Measurements from ENCODE around the gene THSD4. TPM values are rescaled to one million over a fixed set of nuclear protein-coding genes. Genes with fewer than 3 reads are reported as not detected.

Gene THSD4
- total RNA-seq, 1 donor from 2014 or later: 66.8 TPM

GRCh38 chr15:71272932-71273331, 157.7 kb downstream of the THSD4 start:
- no peaks in the 10 kb centered on the region for H3K9me3 ChIP-seq
- H3K4me3 ChIP-seq: no peak overlapping the region
- peaks cover 13% of the 10 kb centered on the region for H3K4me1 ChIP-seq
- no peaks in the 10 kb centered on the region for H3K36me3 ChIP-seq
- TF ChIP-seq POLR2AphosphoS5 (IDR thresholded peaks at IDR 0.05; ENCODE audit: insufficient read depth in 1 of 2, low read depth in 1 of 2) (no peak), POLR2A (IDR thresholded peaks at IDR 0.05) (no peak), CTCF (IDR thresholded peaks at IDR 0.05) (no peak)
- no peaks in the 10 kb centered on the region for H3K27me3 ChIP-seq
- intact Hi-C loops (cut with DNase I): no loop called here
- DNase-seq (ENCODE audit: extremely low spot score in 2 of 2): no peak
- no peak overlapping the region for H3K27ac ChIP-seq

GRCh38 chr15:71273731-71274447, 158.6 kb downstream of the THSD4 start:
- no peaks in the 10 kb centered on the region for H3K9me3 ChIP-seq
- peak overlapping the region; percentile 38 for H3K27ac ChIP-seq
- TF ChIP-seq POLR2AphosphoS5 (IDR thresholded peaks at IDR 0.05; ENCODE audit: insufficient read depth in 1 of 2, low read depth in 1 of 2) (no peak), CTCF (IDR thresholded peaks at IDR 0.05) (no peak), POLR2A (IDR thresholded peaks at IDR 0.05) (no peak)
- H3K27me3 ChIP-seq: no peaks in the 10 kb centered on the region
- DNase-seq (ENCODE audit: extremely low spot score in 2 of 2): no peak
- intact Hi-C loops (cut with DNase I): no loop called here
- no peaks in the 10 kb centered on the region for H3K36me3 ChIP-seq
- peaks cover 22% of the 10 kb centered on the region for H3K4me1 ChIP-seq
- no peak overlapping the region for H3K4me3 ChIP-seq

- DNase-seq (ENCODE audit: extremely low spot score in 2 of 2): no peak
- Histone ChIP-seq H3K36me3 (no peaks in the 10 kb centered on the region), H3K27ac (peak overlapping the region; percentile 38), H3K27me3 (no peaks in the 10 kb centered on the region), H3K4me1 (peaks cover 27% of the 10 kb centered on the region), H3K9me3 (no peaks in the 10 kb centered on the region), H3K4me3 (no peak overlapping the region)
- intact Hi-C loops (cut with DNase I): no loop called here
- TF ChIP-seq POLR2AphosphoS5 (IDR thresholded peaks at IDR 0.05; ENCODE audit: insufficient read depth in 1 of 2, low read depth in 1 of 2) (no peak), CTCF (IDR thresholded peaks at IDR 0.05) (no peak), POLR2A (IDR thresholded peaks at IDR 0.05) (no peak)
Measured at GRCh38 chr15:71274448-71274798, 159.2 kb downstream of the THSD4 start.

- Histone ChIP-seq H3K9me3 (no peaks in the 10 kb centered on the region), H3K4me3 (no peak overlapping the region), H3K27me3 (no peaks in the 10 kb centered on the region), H3K27ac (peak overlapping the region; percentile 38), H3K36me3 (no peaks in the 10 kb centered on the region), H3K4me1 (peaks cover 33% of the 10 kb centered on the region)
- intact Hi-C loops (cut with DNase I): no loop called here
- no peak for DNase-seq (ENCODE audit: extremely low spot score in 2 of 2)
- TF ChIP-seq POLR2A (IDR thresholded peaks at IDR 0.05): no peak
- TF ChIP-seq POLR2AphosphoS5 (IDR thresholded peaks at IDR 0.05; ENCODE audit: insufficient read depth in 1 of 2, low read depth in 1 of 2): no peak
- no peak for TF ChIP-seq CTCF (IDR thresholded peaks at IDR 0.05)
Measured at GRCh38 chr15:71275098-71275497, 159.8 kb downstream of the THSD4 start.

GRCh38 chr15:71275566-71276335, 160.5 kb downstream of the THSD4 start:
- Histone ChIP-seq H3K4me1 (peaks cover 38% of the 10 kb centered on the region), H3K27me3 (no peaks in the 10 kb centered on the region), H3K9me3 (no peaks in the 10 kb centered on the region), H3K4me3 (no peak overlapping the region), H3K36me3 (no peaks in the 10 kb centered on the region), H3K27ac (peak overlapping the region; percentile 5)
- DNase-seq (ENCODE audit: extremely low spot score in 2 of 2): no peak
- intact Hi-C loops (cut with DNase I): no loop called here
- TF ChIP-seq POLR2A (IDR thresholded peaks at IDR 0.05) (no peak), CTCF (IDR thresholded peaks at IDR 0.05) (no peak), POLR2AphosphoS5 (IDR thresholded peaks at IDR 0.05; ENCODE audit: insufficient read depth in 1 of 2, low read depth in 1 of 2) (no peak)
